Activated T-helper 2 cell treated with anti-CD3 and anti-CD28 coated beads, Interferon-gamma antibody, Interleukin-2, Interleukin-4, amounts not matched to agents 10 μg/mL and 5 μg/mL and 100 μg/mL, durations not matched to agents 14 hours and 24 hours and 36 hours (primary cell): ENCODE data around the gene RNF14. TPM values are rescaled to one million over a fixed set of nuclear protein-coding genes. Genes with fewer than 3 reads are reported as not detected.
"Not testable (repeated sequence)": the region's sequence is repeated elsewhere in the genome, so short reads cannot be mapped to it uniquely, and the experiment has no call there.

Experiments used
- DNase-seq: peaks from one replicate; pipeline ENCODE4 v3.0.0; 2021; ENCODE audit warnings: low spot score
- H3K27ac Mint-ChIP-seq: one replicate; pipeline ENCODE4 v1.8.0; 2021; ENCODE audit warnings: mixed read lengths
- H3K27me3 Mint-ChIP-seq: one replicate; pipeline ENCODE4 v1.8.0; 2021; ENCODE audit warnings: low read depth, mixed read lengths
- H3K36me3 Mint-ChIP-seq: one replicate; pipeline ENCODE4 v1.8.0; 2021; ENCODE audit warnings: low read depth, mixed read lengths
- H3K4me1 Mint-ChIP-seq: one replicate; pipeline ENCODE4 v1.8.0; 2021; ENCODE audit warnings: low read depth, mixed read lengths
- H3K4me3 Mint-ChIP-seq: one replicate; pipeline ENCODE4 v1.8.0; 2021; ENCODE audit warnings: low read depth, mild to moderate bottlenecking, moderate library complexity, mixed read lengths
- H3K9me3 Mint-ChIP-seq: one replicate; pipeline ENCODE4 v1.8.0; 2021; ENCODE audit warnings: mixed read lengths
- intact Hi-C: fragments of 100-400 bp; cut with micrococcal nuclease; formaldehyde crosslinking; loops from one replicate; pipeline ENCODE4 v1.15.1; 2023
- total RNA-seq: library from RNA; stranded (reverse); gene quantifications from 2 replicates; pipeline ENCODE4 v1.2.3, GENCODE V29; 2022

Gene RNF14, protein sequence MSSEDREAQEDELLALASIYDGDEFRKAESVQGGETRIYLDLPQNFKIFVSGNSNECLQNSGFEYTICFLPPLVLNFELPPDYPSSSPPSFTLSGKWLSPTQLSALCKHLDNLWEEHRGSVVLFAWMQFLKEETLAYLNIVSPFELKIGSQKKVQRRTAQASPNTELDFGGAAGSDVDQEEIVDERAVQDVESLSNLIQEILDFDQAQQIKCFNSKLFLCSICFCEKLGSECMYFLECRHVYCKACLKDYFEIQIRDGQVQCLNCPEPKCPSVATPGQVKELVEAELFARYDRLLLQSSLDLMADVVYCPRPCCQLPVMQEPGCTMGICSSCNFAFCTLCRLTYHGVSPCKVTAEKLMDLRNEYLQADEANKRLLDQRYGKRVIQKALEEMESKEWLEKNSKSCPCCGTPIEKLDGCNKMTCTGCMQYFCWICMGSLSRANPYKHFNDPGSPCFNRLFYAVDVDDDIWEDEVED
- total RNA-seq: 22.0 and 24.1 TPM in 2 replicates

DNA sequence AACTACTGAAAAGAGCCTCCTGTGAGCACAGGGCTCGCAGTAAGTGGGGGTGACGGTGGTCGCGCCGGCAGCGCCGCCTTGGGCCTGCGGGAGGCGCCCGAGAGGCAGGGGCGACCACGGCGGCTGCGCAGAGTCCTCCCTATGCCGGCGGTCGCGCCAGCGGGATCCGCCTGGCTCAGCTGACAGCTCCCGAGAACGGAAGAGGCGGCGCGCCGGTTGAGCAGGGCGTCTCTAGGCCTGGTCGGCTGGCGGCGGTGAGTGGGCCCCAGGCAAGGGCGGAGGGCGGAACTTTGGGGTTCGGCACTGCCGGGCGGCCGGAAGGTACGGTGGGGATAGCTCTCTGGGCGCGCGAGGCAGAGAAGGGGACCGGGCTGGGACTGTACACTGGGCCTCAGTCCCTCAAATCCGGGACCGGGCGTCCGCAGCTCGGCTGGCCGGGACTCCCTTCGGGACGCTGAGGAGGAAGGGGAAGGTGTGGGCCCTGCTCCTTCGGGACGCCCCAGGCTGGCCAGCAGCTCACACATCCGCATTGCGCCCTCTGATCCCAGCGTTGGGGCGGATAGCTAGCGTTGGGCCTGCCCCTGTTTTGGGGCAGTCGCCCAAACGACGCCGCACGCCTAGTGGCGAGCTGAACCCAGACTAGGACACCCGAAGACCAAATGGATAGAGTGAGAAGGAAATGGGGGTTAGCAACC lies at the start of gene RNF14:
Gene RNF14, plus strand, starts transcription at position 192 of the 695 bp plus-strand sequence. CDS start 4,484 bp downstream, outside the sequence.
- H3K4me1 Mint-ChIP-seq: peaks cover 25% of the 10 kb centered on the region
- H3K4me3 Mint-ChIP-seq: peak within 1 kb of the TSS; percentile 91
- H3K27ac Mint-ChIP-seq: peak within 1 kb of the TSS; percentile 93
- DNase-seq: peak; percentile 95
- intact Hi-C loops: loop anchor here (1.0 to 10.0 kb wide), 5 partner anchors 46 to 276 kb away; partner anchors contain the start of gene DELE1
- no peaks in the 10 kb centered on the region for H3K27me3 Mint-ChIP-seq
- peaks cover 22% of the 10 kb centered on the region for H3K36me3 Mint-ChIP-seq
- H3K9me3 Mint-ChIP-seq: no peaks in the 10 kb centered on the region

DNA sequence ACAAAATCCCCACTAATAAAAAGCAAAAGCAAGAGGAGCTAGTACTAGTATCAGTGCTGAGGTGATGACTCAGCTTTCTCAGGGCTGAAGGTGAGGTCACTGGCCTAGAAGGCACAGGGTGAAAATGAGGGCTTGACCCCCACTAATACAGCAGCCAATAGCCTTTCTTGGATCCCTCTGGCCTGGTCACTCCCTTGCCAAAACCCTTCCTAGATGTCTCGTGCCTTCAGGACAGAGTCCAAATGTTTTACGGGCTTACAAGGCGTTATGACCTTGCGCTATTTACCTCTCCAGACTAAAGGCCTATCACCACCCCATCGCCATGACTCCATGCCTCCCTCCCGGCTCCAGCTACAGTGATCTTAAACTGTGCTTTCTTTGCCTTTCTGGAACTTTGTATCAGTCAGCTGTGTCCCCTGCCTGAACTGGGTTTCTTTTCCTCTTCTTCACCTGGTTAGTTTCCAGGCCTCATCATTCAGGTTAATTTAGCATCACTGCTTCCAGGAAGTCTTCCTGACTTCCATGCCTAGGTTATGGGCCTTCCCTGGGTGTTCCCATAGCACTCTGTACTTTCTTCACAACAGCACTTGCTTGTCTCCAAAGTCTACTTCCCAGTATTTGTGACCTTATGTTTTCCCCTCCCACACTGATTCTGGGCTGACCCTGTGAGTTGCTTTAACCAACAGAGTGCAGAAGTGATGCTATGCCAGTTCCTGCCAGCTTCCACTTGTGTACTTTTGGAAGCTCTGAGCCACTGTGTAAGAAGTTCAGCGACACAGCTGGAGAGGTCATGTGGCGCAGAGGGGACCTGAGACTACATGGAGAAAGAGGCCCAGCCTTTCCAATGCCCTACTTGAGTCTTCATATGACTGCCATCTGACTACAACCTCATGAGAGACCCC lies 49.4 kb upstream of the RNF14 start:
- DNase-seq: no peak
- H3K4me1 Mint-ChIP-seq: peaks cover 6% of the 10 kb centered on the region
- no peaks in the 10 kb centered on the region for H3K9me3 Mint-ChIP-seq
- peak overlapping the region; percentile 9 for H3K27ac Mint-ChIP-seq
- H3K4me3 Mint-ChIP-seq: no peak overlapping the region
- peaks cover 6% of the 10 kb centered on the region for H3K36me3 Mint-ChIP-seq
- peaks cover 32% of the 10 kb centered on the region for H3K27me3 Mint-ChIP-seq
- intact Hi-C loops: loop anchor here (5.0 kb wide), 2 partner anchors 72 to 188 kb away; partner anchors contain the start of gene NDFIP1

DNA sequence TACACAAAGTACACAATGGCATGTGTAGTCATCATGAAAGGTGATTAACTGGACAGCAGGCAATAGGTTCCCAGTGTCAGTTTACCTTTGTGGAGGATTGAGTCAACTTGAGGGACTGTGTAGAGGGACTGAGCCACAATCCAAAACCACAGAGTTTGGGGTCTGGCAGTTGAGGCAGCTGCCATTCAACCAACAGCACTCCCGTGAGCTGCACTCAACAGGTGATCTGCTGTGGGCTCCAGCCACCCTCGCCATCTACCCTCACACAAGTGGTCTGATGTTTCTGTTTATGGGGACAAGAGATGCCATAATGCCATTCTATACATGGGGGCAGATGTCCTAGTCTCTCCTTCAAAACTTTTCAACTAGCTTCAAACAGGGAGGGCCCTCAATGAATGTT lies 48.1 kb upstream of the RNF14 start:
- H3K4me3 Mint-ChIP-seq: peak overlapping the region; percentile 26
- no peaks in the 10 kb centered on the region for H3K9me3 Mint-ChIP-seq
- H3K4me1 Mint-ChIP-seq: peaks cover 10% of the 10 kb centered on the region
- intact Hi-C loops: loop anchor here (5.0 kb wide), 2 partner anchors 73 to 187 kb away; partner anchors contain the start of gene NDFIP1
- H3K27me3 Mint-ChIP-seq: peaks cover 19% of the 10 kb centered on the region
- H3K27ac Mint-ChIP-seq: no peak overlapping the region
- peaks cover 12% of the 10 kb centered on the region for H3K36me3 Mint-ChIP-seq
- no peak for DNase-seq

GRCh38 chr5:141922827-141923447 lies 46.0 kb upstream of the RNF14 start:
- Mint-ChIP-seq H3K4me3 (peak overlapping the region; percentile 88), H3K4me1 (peaks cover 13% of the 10 kb centered on the region), H3K27ac (peak overlapping the region; percentile 89), H3K36me3 (peaks cover 31% of the 10 kb centered on the region)
- intact Hi-C loops: loop anchor here (1.0 to 5.0 kb wide), 3 partner anchors 46 to 184 kb away; partner anchors contain the start of genes NDFIP1 and RNF14
- not testable (repeated sequence) for H3K9me3 Mint-ChIP-seq, H3K27me3 Mint-ChIP-seq, DNase-seq

DNA sequence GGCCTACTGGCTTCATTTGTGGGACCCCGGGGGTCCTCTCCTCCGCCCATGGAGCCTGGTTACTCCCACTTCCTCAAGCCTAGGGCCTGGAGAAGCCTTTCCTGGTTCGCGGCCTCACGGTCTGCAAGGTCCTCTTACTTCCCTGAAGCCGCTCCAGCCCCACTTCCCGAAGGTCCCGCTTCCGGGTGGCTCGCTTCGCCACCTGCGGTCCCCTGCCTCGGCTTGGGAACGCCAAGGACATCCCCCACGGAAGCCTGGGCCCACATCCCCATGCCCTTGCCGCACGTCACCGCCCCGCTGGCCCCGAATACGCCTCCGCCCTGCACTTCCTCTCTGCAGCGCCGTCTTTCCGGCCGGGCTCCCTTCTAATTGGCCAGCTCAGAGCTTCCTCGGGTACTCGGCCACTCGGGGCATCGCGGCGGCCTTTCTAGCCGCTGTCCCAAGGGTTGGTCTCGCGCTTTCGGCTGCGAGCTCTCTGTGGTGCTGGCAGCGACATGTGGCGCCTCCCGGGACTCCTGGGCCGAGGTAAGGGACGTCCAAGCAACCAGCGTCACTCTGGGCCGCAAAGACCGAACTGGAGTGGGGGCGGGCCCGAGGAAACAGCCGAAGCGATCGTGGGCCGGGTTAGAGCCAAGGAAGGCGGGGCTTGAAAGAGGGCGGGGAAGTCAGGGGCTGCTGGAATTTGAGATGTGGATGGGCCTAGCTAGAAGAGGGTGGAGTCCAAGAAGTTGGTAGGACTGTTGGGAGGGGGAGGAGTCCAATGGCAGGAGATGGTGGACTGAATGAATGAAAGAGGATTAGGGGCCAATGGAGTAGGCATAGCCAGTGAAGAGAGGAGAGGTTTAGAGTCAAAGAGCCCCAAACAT lies 45.2 kb upstream of the RNF14 start, which contains the start of gene DELE1:
Gene DELE1, plus strand, starts transcription at position 424 of the 866 bp plus-strand sequence. Its CDS starts 71 bp downstream, at position 495.
- Mint-ChIP-seq H3K27me3 (no peaks in the 10 kb centered on the region), H3K4me3 (peak within 1 kb of the TSS; percentile 88), H3K9me3 (no peaks in the 10 kb centered on the region), H3K4me1 (peaks cover 13% of the 10 kb centered on the region), H3K27ac (peak within 1 kb of the TSS; percentile 89), H3K36me3 (peaks cover 38% of the 10 kb centered on the region)
- peak; percentile 91 for DNase-seq
- intact Hi-C loops: loop anchor here (1.0 to 5.0 kb wide), 4 partner anchors 37 to 184 kb away; partner anchors contain the start of genes NDFIP1 and RNF14

- intact Hi-C loops: no loop called here
- no peak for DNase-seq
- Mint-ChIP-seq H3K4me3 (no peak overlapping the region), H3K9me3 (no peaks in the 10 kb centered on the region), H3K27me3 (no peaks in the 10 kb centered on the region), H3K36me3 (peaks cover 60% of the 10 kb centered on the region), H3K27ac (no peak overlapping the region), H3K4me1 (peaks cover 9% of the 10 kb centered on the region)
These were observed 42.5 kb upstream of the RNF14 start for GRCh38 chr5:141926434-141926833.

- DNase-seq: no peak
- peaks cover 9% of the 10 kb centered on the region for H3K4me1 Mint-ChIP-seq
- H3K9me3 Mint-ChIP-seq: no peaks in the 10 kb centered on the region
- H3K36me3 Mint-ChIP-seq: peaks cover 73% of the 10 kb centered on the region
- no peaks in the 10 kb centered on the region for H3K27me3 Mint-ChIP-seq
- H3K27ac Mint-ChIP-seq: no peak overlapping the region
- H3K4me3 Mint-ChIP-seq: no peak overlapping the region
- intact Hi-C loops: no loop called here
These were observed 40.9 kb upstream of the RNF14 start for GRCh38 chr5:141928051-141928450.

DNA sequence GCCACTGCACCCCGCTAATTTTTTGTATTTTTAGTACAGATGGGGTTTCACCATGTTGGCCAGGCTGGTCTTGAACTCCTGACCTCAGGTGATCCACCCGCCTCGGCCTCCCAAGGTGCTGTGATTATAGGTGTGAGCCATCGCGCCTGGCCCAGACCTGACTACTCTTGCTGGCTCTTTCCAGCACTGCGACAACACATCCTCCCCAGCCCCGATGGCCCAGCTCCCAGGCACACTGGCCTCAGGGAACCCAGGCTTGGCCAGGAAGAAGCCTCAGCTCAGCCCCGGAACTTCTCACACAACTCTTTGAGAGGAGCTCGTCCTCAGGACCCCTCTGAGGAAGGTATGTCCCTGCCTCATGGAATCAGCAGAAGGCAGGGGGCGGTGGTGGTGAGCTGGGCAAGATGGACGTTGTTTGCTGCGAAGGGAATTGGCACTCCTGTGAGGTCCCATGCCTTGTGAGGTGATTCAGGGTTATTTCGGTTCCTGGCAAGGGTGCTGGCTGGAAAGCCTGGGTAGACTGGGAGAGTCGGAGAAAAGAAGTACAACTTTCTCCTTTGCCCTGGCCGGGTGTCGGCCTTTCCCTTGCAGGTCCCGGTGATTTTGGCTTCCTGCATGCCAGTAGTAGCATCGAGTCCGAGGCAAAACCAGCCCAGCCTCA lies 39.4 kb upstream of the RNF14 start:
- Mint-ChIP-seq H3K4me3 (no peak overlapping the region), H3K9me3 (no peaks in the 10 kb centered on the region), H3K36me3 (peaks cover 79% of the 10 kb centered on the region), H3K27me3 (no peaks in the 10 kb centered on the region), H3K4me1 (peaks cover 7% of the 10 kb centered on the region), H3K27ac (no peak overlapping the region)
- intact Hi-C loops: no loop called here
- no peak for DNase-seq

GRCh38 chr5:141931694-141932093 lies 37.2 kb upstream of the RNF14 start:
- Mint-ChIP-seq H3K4me3 (no peak overlapping the region), H3K4me1 (peaks cover 1% of the 10 kb centered on the region), H3K36me3 (peaks cover 80% of the 10 kb centered on the region), H3K27me3 (no peaks in the 10 kb centered on the region), H3K9me3 (no peaks in the 10 kb centered on the region), H3K27ac (no peak overlapping the region)
- intact Hi-C loops: no loop called here
- no peak for DNase-seq

- no peaks in the 10 kb centered on the region for H3K9me3 Mint-ChIP-seq
- peaks cover 68% of the 10 kb centered on the region for H3K36me3 Mint-ChIP-seq
- no peak overlapping the region for H3K27ac Mint-ChIP-seq
- no peak overlapping the region for H3K4me3 Mint-ChIP-seq
- intact Hi-C loops: no loop called here
- no peak for DNase-seq
- no peaks in the 10 kb centered on the region for H3K4me1 Mint-ChIP-seq
- no peaks in the 10 kb centered on the region for H3K27me3 Mint-ChIP-seq
These were observed 35.8 kb upstream of the RNF14 start for GRCh38 chr5:141933151-141933550.
